GM12891 (cell line): Measurements from ENCODE around the gene SPATA12. TPM values are rescaled to one million over a fixed set of nuclear protein-coding genes. Genes with fewer than 3 reads are reported as not detected.

Experiments
- DNase-seq: peaks from one replicate; pipeline ENCODE4 v3.0.0; 2011; ENCODE audit warnings: low spot score; ENCODE audit not compliant: insufficient read length
- FAIRE-seq: peaks from 2 replicates; lab custom pipeline; 2011; peaks lifted over from hg19 to GRCh38; lab: Jason Lieb, UNC
- PAX5 ChIP-seq: IDR thresholded peaks from 2 replicates; pipeline ENCODE4 v1.6.1; 2011; ENCODE audit warnings: low read length, moderate library complexity, mild to moderate bottlenecking; ENCODE audit not compliant: insufficient read depth, severe bottlenecking
- POLR2A ChIP-seq: IDR thresholded peaks from 2 replicates; pipeline ENCODE4 v1.6.1; 2011; ENCODE audit warnings: low read depth, low read length, control low read depth
- POLR2AphosphoS5 ChIP-seq: IDR thresholded peaks from 2 replicates; pipeline ENCODE4 v1.6.1; 2011; ENCODE audit warnings: low read depth, low read length, control low read depth
- POU2F2 ChIP-seq: IDR thresholded peaks from 2 replicates; pipeline ENCODE4 v1.6.1; 2011; ENCODE audit warnings: low read depth, mild to moderate bottlenecking, control low read depth, low read length, moderate library complexity
- SPI1 ChIP-seq: IDR thresholded peaks from 2 replicates; pipeline ENCODE4 v1.6.1; 2011; ENCODE audit warnings: low read depth, low read length, control low read depth
- TAF1 ChIP-seq: IDR thresholded peaks from 2 replicates; pipeline ENCODE4 v1.6.1; 2011; ENCODE audit warnings: low read depth, low read length, control low read depth
- polyA plus RNA-seq: library from polyadenylated mRNA; unstranded; fragments of >200 nt; gene quantifications from one replicate; pipeline ENCODE4 v1.2.1, GENCODE V29; 2012; ENCODE audit warnings: low read depth, missing spikeins, inconsistent platforms; ENCODE audit not compliant: missing spikeins

SPATA12 gene
- 0.04 TPM for polyA plus RNA-seq

GRCh38 chr3:57060089-57060821 lies at the start of gene SPATA12:
Gene SPATA12, plus strand, starts transcription at chr3:57060664. Its CDS starts 13,031 bp downstream, at chr3:57073695.
- DNase-seq = no peak
- TF ChIP-seq SPI1 = no peak
- no peak for TF ChIP-seq POU2F2
- TF ChIP-seq POLR2A = no peak
- TF ChIP-seq TAF1 = no peak
- no peak for TF ChIP-seq POLR2AphosphoS5
- TF ChIP-seq PAX5 = no peak
- no peak for FAIRE-seq

GRCh38 chr3:57011022-57011421 lies 49.4 kb upstream of the SPATA12 start:
- TF ChIP-seq PAX5 = no peak
- TF ChIP-seq TAF1 = no peak
- TF ChIP-seq POU2F2 = no peak
- no peak for TF ChIP-seq POLR2AphosphoS5
- no peak for TF ChIP-seq SPI1
- no peak for TF ChIP-seq POLR2A
- no peak for DNase-seq
- no peak for FAIRE-seq

GRCh38 chr3:57012847-57013246 lies 47.6 kb upstream of the SPATA12 start:
- TF ChIP-seq POLR2A (no peak), SPI1 (no peak), POU2F2 (no peak), TAF1 (no peak), POLR2AphosphoS5 (no peak), PAX5 (no peak)
- no peak for DNase-seq
- FAIRE-seq = no peak

- FAIRE-seq = no peak
Observed at GRCh38 chr3:57015350-57015729, 45.1 kb upstream of the SPATA12 start.

GRCh38 chr3:57015912-57016311 lies 44.6 kb upstream of the SPATA12 start:
- peak; percentile 16 for FAIRE-seq
- DNase-seq = no peak
- TF ChIP-seq POU2F2 (no peak), TAF1 (no peak), SPI1 (no peak), POLR2A (no peak), PAX5 (no peak), POLR2AphosphoS5 (no peak)

More at GRCh38 chr3:57015350-57015729, 45.1 kb upstream of the SPATA12 start:
- no peak for DNase-seq
- TF ChIP-seq POLR2AphosphoS5 (no peak), POLR2A (no peak), TAF1 (no peak), SPI1 (no peak), PAX5 (no peak), POU2F2 (no peak)

GRCh38 chr3:57017459-57017845 lies 43.0 kb upstream of the SPATA12 start:
- FAIRE-seq = no peak
- no peak for DNase-seq

GRCh38 chr3:57018246-57018645 lies 42.2 kb upstream of the SPATA12 start:
- FAIRE-seq (no peak), DNase-seq (no peak)
- TF ChIP-seq POLR2A (no peak), TAF1 (no peak), POLR2AphosphoS5 (no peak), SPI1 (no peak), PAX5 (no peak)

More at GRCh38 chr3:57017459-57017845, 43.0 kb upstream of the SPATA12 start:
- TF ChIP-seq SPI1 (no peak), POLR2A (no peak), TAF1 (no peak), POU2F2 (no peak), POLR2AphosphoS5 (no peak), PAX5 (no peak)

- no peak for FAIRE-seq
- DNase-seq = peak; percentile 24
- TF ChIP-seq POU2F2 (no peak), TAF1 (no peak), POLR2AphosphoS5 (no peak), POLR2A (no peak), SPI1 (peak; percentile 84)
Observed at GRCh38 chr3:57019057-57019456, 41.4 kb upstream of the SPATA12 start.

- FAIRE-seq (peak; percentile 20), DNase-seq (no peak)
- TF ChIP-seq SPI1 (no peak), POLR2A (no peak), POLR2AphosphoS5 (no peak), TAF1 (no peak), PAX5 (no peak), POU2F2 (no peak)
Observed at GRCh38 chr3:57025237-57025636, 35.2 kb upstream of the SPATA12 start.

- no peak for TF ChIP-seq TAF1
- TF ChIP-seq POU2F2 = no peak
- TF ChIP-seq PAX5 = no peak
Observed at GRCh38 chr3:57026944-57027343, 33.5 kb upstream of the SPATA12 start.

More at GRCh38 chr3:57026944-57027343, 33.5 kb upstream of the SPATA12 start:
- FAIRE-seq (no peak), DNase-seq (no peak)
